GM19238 (cell line): Measurements from ENCODE around the gene TSHZ3.

Experiments
- DNase-seq: peaks from one replicate; pipeline ENCODE4 v3.0.0; 2011; ENCODE audit warnings: low spot score; ENCODE audit not compliant: insufficient read length

Gene TSHZ3

DNA sequence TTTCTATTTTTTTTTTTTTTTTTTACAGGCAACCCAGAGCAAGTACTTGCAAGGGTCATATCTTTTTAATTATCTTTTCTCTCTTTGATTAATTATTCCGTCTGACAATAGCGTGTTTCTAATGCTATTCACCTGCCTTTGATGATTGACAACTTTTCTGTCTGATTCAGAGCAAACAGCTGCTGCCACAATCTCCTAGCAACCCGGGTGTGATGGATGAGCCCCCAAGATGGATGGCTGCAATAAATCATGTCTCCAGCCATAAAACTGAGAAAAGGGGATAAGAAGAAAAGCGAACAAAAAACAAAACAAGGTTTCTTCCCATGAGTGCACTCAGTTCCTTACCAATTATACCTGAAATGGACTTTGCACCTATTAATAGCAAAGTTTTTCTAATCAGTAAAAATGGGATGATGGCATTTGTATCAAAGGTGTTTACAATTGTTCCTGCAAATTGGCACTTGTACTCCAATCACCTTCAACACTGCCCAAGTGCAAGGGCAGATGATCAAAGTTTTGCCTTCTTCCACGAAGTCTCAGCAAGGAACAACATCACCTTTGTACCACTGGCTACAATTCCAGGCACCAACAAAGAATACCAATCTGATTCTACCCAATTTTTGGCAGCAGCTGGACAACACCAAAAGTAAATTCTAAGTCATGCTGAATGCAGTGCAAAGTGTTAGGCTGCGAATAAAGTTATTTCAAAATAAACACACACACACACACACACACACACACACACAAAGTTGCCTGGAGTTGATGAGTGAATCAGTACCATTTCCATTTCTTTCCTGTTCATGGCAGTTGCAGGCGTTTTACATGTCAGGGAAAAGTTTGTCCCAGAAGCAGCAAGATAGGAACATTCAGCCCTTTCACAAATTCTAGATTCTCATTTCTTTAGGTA, 12.0 kb downstream of the TSHZ3 start:
- no peak for DNase-seq

DNA sequence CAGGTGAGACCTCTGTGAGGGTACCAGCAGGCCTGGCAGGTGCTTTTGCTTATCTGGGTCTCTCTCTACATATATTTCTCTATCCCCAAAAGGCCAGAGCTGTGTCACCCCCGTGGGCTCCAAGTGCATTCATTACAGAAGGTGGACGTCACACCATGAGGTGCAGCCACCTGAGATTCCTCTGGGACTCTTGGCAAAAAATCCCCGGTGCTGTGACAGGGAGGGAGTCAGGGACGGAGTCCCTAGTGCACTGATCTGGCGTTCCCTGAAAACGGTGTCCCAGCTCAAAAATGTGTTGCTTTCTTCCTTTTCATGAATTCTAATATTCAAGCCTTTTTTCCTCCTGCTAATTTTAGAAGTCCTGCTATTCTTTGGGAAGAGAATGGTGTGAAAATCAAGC, 13.5 kb downstream of the TSHZ3 start:
- DNase-seq: no peak

DNA sequence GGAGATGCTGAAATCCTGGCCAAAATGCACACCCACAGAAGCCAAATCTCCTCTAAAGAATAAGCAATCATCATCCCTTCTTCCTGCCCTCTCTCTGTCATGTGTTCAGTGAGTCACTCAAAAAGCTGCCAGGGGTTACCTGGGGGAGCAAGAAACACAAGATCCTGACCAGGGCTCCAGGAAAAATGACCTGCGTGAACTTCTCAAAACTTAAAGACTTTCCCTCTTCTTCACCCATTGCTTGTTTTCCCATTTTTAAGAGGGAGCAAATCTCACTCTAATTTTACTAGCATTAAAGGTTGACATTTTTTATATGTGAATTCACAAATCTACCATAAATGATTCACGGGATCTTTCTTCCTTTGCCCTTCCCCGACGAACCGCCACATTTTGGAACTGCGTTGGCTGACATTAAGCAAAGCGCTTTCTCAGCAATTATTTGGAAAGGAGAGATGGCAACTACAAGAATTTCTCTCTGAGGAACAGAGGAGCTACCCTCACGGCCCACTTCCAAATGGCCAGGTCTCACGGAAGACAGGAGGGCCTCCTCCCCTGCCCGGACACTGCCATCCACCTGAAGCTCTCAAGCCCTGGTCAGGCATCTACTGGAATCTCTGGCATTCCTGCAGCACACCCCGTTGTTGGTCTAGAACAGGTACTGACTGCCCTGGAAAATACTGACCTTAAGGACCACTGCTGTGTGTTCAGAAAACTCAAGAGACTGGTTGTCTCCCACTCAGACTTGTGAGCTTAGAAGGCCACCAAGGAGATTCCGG, 14.2 kb downstream of the TSHZ3 start:
- no peak for DNase-seq

DNA sequence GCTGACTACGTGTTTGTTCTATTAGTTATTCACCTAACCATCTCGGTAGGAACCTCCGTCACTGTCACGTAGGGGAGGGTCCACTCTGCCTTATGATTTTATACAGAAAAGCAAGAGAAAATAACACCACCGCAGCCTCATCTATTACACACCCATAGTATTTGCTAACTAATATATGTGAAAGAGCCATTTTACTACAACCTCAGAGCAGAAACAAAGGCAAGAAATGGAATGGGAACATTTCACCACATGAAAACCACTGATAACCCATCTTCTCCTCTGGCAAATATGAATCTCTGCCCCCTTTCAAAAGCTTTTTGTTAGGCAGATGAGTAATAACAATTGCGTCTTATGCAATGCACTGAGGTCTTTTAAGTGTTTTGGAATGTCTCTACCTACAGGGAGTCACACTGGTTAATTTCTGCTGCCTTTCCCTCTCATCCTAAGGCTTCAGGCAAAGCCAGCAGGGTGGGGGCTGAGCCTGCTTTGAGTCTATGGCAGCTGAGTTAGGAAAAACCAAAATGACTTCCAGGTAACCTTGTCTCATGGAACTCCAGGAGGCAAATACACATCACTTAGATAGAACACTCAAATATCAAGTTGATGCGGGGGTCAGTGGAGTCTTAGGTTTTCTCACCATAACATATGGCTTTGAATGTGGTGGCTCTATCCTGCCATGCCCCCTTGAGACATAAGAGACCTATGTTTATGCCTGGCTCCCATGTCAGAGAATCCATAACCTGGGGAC, 15.0 kb downstream of the TSHZ3 start:
- no peak for DNase-seq

DNA sequence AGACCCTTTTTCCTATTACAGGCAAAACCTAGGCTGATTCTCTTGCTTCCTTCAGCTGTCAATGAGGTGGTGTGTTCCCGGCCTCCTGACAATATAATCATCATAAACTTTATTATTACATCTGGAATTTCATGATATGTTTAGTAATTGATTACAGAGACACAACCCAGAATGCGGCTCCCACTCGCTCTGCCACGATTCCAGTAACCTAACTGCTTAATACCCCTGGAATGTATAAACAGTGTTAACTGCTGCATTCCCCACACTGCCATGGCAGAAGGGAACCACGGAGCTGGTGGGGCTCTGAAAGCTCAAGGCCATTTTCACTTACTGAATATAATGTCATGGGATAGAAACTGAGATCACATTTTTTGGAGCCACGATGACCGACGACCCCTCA, 17.1 kb downstream of the TSHZ3 start:
- DNase-seq: no peak

DNA sequence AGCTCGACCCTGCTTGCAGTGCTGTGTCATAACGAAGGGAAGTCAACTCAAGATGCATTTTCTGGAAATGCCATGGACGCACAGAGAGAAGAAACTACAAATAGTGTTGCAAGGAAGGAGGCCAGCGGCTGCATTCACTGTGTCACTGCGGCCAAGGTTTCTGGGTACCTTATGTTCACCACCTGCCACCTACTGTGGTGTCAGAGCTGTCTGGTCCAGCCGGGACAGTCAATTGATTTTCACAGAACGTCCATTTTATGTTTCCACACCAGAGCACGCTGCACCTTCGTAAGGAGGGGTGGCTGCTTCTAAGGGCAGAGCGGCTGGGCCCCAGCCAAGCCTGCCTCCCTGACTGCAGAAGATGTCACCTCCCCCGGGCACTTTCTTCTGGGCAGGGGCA, 17.7 kb downstream of the TSHZ3 start:
- no peak for DNase-seq

DNA sequence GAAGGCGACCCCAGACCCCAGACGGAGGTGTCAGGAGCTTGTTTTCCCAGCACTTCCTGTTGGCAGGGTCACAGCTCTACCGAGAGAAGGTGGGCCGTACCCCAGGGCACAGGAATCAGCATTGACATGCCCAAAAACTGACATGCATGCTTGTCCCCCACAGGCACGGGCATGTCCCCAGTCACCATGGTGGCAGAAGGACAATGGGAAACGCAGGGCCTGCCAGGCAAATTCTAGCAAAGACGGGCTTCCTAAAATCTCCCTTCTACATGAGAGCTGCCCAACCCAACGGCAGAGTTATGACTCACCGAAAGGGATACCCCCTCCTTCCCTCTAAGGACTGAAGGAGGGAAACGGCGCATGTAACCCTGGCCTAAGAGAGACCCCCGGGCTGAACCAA, 18.5 kb downstream of the TSHZ3 start:
- no peak for DNase-seq

DNA sequence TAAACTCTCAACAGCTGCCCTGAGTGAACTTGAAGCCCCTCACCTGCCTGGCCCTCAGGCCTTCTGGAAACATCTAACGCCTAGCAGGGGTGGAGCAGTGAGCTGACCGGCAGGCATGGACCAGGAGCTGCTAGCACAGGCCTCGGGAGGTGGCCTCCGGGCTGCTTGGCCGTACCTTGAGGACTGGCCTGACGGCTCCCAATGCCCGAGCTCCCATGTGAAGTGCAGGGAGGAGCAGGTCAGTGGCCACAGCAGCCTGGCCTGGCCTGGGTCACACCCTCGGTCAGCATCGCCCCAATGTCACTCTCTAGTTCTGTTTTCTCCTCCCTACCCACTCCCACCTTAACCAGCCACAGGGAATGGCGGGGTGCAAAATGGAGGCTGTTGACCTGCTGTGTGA, 19.0 kb downstream of the TSHZ3 start:
- DNase-seq: no peak

DNA sequence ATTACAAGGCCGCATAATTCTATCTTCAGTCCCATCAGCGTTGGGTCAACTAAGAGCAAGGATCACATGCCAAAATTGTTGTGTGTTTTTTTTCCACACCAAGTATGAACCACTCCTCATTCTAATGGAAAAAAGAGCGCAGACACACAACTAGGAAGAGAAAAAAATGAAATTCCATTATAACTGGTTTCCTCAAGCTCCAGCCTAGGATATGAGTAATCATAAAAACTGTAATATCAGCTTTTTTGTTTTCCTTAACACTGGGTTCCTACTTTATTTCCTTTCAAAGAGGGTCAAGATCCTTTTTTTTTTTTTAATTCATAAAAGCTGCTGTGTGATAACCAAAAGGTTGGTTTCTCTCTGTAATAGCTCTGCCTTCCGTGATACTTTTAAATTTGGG, 19.4 kb downstream of the TSHZ3 start:
- no peak for DNase-seq

DNA sequence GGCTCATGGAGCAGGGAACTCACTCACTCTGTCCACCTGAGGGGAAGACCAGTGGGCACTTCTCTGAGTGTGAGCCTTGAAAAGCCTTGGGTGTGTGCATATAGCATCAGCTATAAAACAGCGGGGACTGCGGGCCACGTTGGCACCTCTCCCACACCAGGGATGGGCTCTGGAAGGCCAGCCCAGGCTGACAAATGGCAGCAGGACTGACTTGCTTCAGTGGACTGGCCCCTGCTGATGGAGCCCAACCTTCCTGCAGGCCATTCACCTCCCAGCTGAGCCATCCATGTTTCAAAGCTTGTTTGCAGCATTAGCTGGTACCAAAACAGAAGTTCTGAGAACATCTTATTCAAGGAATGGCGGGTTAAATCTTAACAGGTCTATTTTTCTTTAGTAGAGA, 21.0 kb downstream of the TSHZ3 start:
- DNase-seq: no peak

DNA sequence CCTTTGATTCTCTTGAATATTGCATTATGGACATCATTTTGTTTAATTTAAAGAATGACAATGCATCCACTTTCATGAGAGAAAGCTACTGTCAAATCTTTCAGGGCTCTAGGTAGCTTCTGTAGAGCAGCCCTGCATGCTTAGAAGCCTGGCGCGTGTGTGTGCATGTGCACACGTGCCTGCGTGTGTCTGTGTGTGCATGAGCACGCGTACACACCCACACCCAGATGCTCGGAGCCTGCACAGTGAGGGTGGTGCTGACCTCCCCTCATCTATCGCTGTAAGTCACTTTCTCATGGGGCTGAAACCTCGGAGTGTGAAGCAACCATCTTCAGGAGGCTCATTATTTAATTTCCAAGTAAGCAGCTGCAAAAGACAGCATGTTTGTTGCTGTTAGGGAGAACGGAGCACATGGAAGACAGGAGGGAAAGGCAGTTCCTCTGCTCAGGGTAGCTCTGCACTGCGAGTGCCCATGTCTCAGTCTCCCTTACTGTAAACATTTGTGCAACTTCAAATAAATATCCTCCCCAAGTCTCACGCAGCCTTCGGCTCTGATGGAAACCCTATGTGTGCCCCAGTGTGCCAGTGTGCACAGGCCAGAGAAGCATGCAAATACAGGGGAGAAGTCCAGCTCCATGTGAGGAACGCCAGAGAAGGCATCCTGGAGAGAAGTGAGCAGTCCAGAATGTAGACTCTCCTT, 22.8 kb downstream of the TSHZ3 start:
- no peak for DNase-seq

DNA sequence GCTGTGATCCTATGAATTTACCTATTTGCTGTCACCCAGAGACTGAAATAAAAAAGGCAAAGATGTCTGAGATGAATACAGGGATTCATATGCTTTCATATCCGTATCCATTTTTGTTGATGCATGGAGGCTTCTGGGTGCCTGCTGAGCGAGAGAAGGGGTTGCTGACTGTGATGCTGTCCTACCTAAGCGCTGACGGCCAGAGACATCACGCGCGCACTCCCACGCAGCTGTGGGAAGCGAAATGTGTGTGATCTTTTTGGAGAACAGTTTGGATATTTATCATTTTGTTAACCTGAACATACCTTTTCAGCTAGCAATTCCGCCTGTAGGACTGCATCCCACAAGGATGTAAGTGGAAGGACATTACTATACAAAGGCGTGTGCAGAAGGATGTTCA, 23.9 kb downstream of the TSHZ3 start:
- DNase-seq: no peak

DNA sequence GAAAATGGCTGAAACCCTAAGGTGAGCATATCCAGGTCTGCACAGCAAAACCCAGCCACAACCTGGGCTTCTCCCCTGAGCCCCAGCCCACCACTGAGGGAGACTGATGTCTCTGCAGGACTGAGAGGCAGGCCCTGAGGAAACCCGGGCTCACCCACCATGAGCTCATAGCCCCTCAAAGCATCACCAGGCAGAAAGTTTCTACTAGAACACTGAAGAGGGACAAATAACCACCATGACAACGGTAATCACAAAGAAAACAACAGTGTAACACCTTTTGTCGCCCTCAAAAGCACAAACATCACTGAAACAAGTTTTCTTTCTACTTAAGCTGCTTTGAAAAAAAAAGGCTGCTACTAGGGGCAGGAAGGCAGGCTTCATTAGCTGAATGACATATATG, 29.8 kb downstream of the TSHZ3 start:
- DNase-seq: no peak

DNA sequence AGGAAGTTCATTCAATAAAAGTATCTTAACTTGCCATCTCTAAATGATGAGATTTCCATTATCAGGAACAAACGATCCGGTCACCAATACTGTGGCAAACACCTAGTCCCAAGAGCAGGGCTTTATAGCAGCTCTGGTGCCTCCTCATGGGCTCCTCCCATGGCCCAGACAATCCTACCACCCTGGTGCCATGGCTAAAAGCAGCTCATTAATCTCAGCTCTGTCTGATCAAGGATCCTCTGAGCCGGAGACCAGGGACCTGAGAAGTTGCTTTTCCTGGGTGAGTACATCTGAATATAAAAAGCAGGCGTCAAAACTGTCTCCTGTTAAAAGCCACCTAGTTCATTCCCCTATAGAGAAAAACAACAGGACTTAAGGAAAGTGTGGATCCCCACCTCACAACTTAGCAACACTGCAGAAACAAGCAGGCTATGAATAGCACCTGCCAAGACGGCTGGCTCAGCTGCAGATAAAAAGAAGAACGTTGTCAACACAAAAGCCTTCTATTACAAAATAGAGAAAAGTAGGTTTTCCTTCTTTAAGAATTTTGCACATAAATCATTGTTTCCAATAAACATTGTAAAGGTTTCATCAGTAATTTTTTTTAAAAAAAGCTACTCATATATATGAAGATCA, 30.3 kb downstream of the TSHZ3 start:
- no peak for DNase-seq

DNA sequence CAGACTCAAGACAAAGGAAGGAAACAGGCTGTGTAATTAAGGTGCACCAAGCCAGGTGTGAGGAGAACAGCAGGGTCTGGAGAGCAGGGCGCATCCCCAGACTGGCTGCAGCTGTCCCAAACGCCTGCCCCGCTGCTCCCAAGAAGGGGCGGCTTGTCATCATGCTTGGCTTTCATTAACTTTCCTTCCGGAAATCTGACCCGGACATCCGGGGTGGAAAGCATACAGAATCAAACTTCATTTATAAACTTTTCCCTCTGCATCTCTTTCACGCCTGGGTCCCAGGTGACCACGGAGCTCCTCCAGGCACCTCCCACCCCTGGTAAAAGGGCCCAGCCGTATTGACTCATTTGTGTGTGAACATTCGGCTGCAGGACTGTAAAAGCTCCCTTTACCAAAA, 31.7 kb downstream of the TSHZ3 start:
- no peak for DNase-seq

DNA sequence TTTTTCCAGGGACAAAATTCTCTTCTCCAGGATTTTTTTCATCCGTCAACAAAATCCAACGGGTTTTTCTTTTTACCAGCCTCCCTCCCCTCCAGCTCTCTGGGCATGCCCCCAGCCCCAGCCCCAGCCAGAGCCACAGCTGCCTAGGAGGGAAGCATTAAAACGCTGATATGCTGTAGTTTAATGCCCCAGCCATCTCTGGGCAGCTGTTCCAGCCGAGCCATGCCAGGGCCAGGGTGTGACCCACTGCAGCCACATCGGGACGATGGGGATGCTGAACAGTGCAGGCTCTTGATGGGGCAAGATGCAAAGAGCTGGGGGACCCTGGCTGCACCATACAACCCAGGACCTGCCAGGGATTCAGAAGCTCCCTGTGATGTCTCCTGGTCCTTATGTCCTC, 32.1 kb downstream of the TSHZ3 start:
- no peak for DNase-seq

DNA sequence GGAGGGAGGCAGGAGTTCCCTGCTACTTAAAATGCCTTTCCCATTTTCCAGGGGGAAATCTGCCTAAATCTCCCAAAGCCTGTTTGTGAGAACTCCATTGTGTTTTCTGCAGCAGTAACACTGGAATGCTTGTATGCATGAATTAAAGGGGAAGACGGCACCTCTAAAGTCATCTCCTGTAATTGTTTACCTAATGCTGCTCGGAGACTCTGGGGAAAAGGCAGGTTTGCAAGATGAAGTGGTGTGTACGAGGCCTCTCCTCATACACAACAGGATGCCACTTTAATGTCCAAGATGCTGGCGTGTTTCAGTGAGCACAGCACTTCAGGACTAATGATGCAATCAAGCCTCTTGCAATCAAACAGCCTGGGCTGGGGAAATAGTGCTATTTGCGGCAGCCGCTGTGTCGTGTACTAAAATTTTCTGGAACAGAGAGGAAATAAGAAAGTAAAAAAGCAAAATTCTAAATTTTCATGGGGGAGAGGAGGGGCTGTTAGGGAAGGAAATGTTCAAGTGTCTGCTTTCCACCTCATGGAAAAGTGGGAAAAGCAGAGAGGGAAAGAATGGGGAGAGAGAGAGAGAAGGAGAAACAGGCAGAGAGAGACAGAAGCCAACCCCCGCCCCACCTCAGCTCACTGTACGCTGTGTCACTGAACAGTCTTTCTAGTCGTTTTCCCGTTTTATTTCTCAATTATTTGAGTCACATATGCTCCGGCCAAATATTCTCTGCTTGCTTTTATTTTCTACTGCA, 32.9 kb downstream of the TSHZ3 start:
- DNase-seq: no peak

DNA sequence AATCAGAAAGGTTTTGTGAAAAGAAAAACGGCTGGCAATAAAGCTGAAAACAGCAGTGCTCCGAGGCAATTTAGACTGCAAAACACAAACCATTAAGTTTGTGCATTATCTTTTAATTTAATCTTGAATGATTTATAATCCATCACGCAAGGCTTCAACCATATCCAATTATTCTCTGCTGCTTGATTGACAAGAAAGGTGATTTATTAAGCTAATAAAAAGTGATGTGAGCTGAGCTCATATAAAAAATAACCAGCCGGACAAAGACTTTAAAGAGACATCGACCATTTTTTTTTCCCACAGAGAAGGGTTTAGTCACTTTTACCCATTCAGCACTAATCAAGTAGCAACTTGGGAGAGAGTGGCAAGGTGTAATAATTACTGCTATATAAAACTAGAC, 33.6 kb downstream of the TSHZ3 start:
- DNase-seq: no peak

DNA sequence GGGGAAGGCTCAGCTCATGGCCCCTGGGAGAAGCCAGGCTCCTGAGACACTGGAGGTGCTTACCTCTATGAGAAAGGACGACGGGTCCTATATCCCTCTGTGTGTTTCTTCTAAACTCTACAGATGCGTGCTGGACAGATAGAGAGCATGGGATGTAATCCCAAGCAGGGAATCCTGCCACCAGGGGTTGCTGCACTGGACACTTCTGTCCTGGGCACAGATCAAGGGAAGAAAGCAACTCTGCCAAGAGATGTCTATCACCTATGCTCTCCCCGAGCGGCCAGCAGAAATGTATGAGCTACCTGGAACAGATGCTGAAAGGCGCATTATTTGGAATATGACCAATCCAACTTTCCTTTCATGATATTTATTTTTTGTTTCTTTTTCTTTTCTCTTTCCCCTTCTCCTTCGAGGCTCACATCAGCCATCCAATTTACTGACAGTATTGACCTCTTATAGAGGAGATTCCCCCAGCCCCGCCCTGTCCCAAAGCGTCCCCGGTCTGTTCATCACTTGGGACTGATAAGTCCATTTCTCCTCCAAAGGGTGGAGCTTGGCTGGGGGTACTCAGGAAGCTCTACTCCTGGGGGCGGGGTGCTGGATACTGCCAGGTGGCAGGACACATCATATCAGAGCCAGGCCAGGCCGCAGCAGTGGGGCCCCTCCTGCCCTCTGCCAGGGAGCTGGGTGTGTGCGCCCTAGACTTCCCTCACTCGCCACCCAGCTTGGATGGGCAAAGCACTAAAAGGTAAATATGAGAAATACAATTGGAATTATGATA, 34.2 kb downstream of the TSHZ3 start:
- DNase-seq: no peak
